Gastrocnemius medialis (tissue), 4 donors: ENCODE data around the gene SNAP47. TPM values are rescaled to one million over a fixed set of nuclear protein-coding genes. Genes with fewer than 3 reads are reported as not detected.

Source experiments
- ATAC-seq, 2 donors: fragments of 150-250 bp; one replicate each; pipeline ENCODE4 v1.9.1; 2016
- DNase-seq, 2 donors: peaks; one replicate each; pipeline ENCODE4 v3.0.0-alpha.2; 2019
- H3K27ac ChIP-seq, 4 donors: fragments of 200-600 bp; sonication (generic); 1 replicate in 1 of 4; 2 replicates in 3 of 4; pipeline ENCODE4 v1.5.1; 2016 to 2018; ENCODE audit warnings: mild to moderate bottlenecking in 2 of 4, moderate library complexity in 1 of 4
- H3K27me3 ChIP-seq, 3 donors: fragments of 200-600 bp; sonication (generic) in 2 of 3; 1 replicate in 1 of 3; 2 replicates in 2 of 3; pipeline versions ENCODE4 v1.5.1 to v1.6.0; 2016 to 2019; ENCODE audit warnings: mild to moderate bottlenecking in 1 of 3, moderate library complexity in 1 of 3
- H3K36me3 ChIP-seq, 2 donors: fragments of 200-600 bp; sonication (generic) in 1 of 2; one replicate each; pipeline ENCODE4 v1.5.1; 2017 to 2018
- H3K4me1 ChIP-seq, 2 donors: fragments of 200-600 bp; sonication (generic) in 1 of 2; one replicate each; pipeline ENCODE4 v1.5.1; 2016 to 2017; ENCODE audit warnings: mild to moderate bottlenecking in 2 of 2
- H3K4me3 ChIP-seq, 4 donors: fragments of 200-600 bp; sonication (generic) in 3 of 4; 1 replicate in 1 of 4; 2 replicates in 3 of 4; pipeline ENCODE4 v1.5.1; 2016 to 2019; ENCODE audit warnings: mild to moderate bottlenecking in 2 of 4
- H3K9me3 ChIP-seq, 3 donors: fragments of 200-600 bp; sonication (generic) in 2 of 3; 1 replicate in 1 of 3; 2 replicates in 2 of 3; pipeline ENCODE4 v1.5.1; 2016 to 2019
- POLR2A ChIP-seq, 2 donors: fragments of 450-650 bp; IDR thresholded peaks; one replicate each; pipeline ENCODE4 v1.6.1; 2017; ENCODE audit warnings: antibody characterized with exemption in 2 of 2, mild to moderate bottlenecking in 2 of 2, moderate library complexity in 2 of 2
- in situ Hi-C, 4 donors: fragments of 200-750 bp; cut with MboI; loops; one replicate each; pipeline versions ENCODE4 v1.15.0 to v1.8.0; 2017; ENCODE audit warnings: low sequenced_read_pairs in 4 of 4
- intact Hi-C: fragments of 100-400 bp; cut with DNase I; formaldehyde crosslinking; loops from one replicate; pipeline ENCODE4 v1.15.1; 2023; ENCODE audit warnings: low total_unique reads
- total RNA-seq, 4 donors: library from RNA; depleted of rRNA; stranded (reverse); fragments of >200 nt; gene quantifications; one replicate each; pipeline versions ENCODE4 v1.1.0 to v1.2.3, GENCODE V29; 2016
- TF ChIP-seq, protein P1 (sequence below), 5 experiments: fragments of 450-650 bp in 3 of 5; fragments of 200-600 bp in 2 of 5; sonication (generic) in 2 of 5; IDR thresholded peaks in 4 of 5; conservative IDR thresholded peaks in 1 of 5; 1 replicate in 4 of 5; 2 replicates in 1 of 5; pipeline ENCODE4 v1.5.1; 2016 to 2019; ENCODE audit warnings: antibody characterized with exemption in 5 of 5, mild to moderate bottlenecking in 3 of 5, moderate library complexity in 3 of 5

The SNAP47 gene
- total RNA-seq, 4 donors from 2014 or later = 30.2 to 42.7 (median 37.9) TPM

DNA sequence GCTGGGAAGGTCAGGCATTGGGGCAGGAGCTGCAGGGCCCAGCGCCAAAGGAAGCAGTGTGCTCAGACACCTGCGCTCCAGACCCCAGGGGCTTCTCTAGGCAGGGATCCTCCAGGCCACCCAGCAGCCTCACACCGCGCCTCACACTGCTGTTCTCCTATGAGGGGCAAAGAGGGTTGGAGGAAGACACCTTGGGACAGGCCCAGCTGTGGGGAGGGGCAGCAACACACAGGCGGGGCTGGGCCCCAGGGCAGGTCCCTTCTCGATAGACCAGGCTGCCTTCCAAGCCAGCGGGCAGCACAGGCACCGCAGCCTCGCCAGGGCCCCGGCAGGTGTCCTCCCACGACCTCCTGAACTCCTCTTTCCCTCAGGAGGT is 59.6 kb downstream of the SNAP47 start:
- Histone ChIP-seq H3K36me3 (no peaks in the 10 kb centered on the region), H3K4me3 (no peak overlapping the region), H3K27me3 (no peaks in the 10 kb centered on the region), H3K9me3 (no peaks in the 10 kb centered on the region), H3K4me1 (no peaks in the 10 kb centered on the region), H3K27ac (no peak overlapping the region)
- intact Hi-C loops (no loop called here), in situ Hi-C loops (no loop called here)
- TF ChIP-seq, protein P1, sequence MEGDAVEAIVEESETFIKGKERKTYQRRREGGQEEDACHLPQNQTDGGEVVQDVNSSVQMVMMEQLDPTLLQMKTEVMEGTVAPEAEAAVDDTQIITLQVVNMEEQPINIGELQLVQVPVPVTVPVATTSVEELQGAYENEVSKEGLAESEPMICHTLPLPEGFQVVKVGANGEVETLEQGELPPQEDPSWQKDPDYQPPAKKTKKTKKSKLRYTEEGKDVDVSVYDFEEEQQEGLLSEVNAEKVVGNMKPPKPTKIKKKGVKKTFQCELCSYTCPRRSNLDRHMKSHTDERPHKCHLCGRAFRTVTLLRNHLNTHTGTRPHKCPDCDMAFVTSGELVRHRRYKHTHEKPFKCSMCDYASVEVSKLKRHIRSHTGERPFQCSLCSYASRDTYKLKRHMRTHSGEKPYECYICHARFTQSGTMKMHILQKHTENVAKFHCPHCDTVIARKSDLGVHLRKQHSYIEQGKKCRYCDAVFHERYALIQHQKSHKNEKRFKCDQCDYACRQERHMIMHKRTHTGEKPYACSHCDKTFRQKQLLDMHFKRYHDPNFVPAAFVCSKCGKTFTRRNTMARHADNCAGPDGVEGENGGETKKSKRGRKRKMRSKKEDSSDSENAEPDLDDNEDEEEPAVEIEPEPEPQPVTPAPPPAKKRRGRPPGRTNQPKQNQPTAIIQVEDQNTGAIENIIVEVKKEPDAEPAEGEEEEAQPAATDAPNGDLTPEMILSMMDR (IDR thresholded peaks at IDR 0.05 in 4 of 5, conservative IDR thresholded peaks at IDR 0.05 in 1 of 5) = no peak
- TF ChIP-seq POLR2A (IDR thresholded peaks at IDR 0.05) = no peak
- no peak for ATAC-seq
- DNase-seq = no peak

DNA sequence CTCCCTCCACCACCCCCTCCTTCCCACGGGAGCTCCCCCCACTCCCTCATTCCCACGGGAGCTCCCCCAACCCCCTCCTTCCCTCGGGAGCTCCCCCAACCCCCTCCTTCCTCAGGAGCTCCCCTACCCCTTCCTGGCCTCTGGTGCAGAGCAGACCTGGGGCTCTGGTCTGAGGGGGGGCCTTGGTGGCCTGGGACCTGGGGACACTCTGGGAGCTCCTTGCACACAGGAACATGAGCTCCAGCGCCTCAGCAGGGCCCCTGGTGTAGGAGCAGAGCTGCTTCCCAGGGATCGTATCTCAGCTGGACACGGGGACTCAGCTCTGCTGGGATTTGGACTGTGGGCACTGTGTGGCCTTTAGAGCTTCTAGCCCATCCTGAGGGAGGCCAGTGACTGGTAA is 60.5 kb downstream of the SNAP47 start:
- no peaks in the 10 kb centered on the region for H3K36me3 ChIP-seq
- H3K4me1 ChIP-seq = no peaks in the 10 kb centered on the region
- DNase-seq = no peak
- H3K27ac ChIP-seq = no peak overlapping the region
- no peak for ATAC-seq
- intact Hi-C loops (no loop called here), in situ Hi-C loops (no loop called here)
- no peaks in the 10 kb centered on the region for H3K9me3 ChIP-seq
- no peak overlapping the region for H3K4me3 ChIP-seq
- TF ChIP-seq POLR2A (IDR thresholded peaks at IDR 0.05) = no peak
- TF ChIP-seq, protein P1 (IDR thresholded peaks at IDR 0.05 in 4 of 5, conservative IDR thresholded peaks at IDR 0.05 in 1 of 5) = no peak
- H3K27me3 ChIP-seq = no peaks in the 10 kb centered on the region

DNA sequence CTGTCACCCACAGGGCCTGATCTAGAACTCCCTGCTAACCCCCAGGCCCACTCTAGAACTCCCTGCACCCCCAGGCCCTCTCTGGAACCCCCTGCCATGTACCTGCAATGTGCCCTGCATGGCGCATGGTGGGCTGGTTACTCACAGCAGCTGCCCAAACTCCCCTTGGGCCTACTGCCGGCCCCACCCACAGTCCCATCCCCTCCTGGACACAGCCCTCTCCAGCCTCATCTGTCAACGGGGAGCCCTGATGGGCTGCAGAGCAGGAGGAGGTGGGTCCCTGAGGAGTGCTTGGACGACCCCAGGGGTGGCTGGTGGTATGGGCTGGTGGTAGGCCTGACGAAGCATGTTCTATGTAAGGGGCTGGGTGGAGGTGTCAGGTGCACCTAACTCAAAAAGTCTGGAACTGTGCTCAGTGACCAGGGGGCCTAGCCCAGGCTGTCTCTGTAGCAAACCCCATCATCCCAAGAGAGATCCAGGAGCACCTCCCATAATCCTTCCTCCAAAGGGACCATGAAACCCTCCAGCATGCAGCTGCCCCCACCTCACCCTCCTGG is 61.2 kb downstream of the SNAP47 start:
- H3K27ac ChIP-seq = no peak overlapping the region
- H3K4me3 ChIP-seq = no peak overlapping the region
- no peaks in the 10 kb centered on the region for H3K4me1 ChIP-seq
- intact Hi-C loops = no loop called here
- no peaks in the 10 kb centered on the region for H3K36me3 ChIP-seq
- in situ Hi-C loops = no loop called here
- ATAC-seq (no peak), DNase-seq (no peak)
- H3K9me3 ChIP-seq = no peaks in the 10 kb centered on the region
- no peaks in the 10 kb centered on the region for H3K27me3 ChIP-seq
- TF ChIP-seq, protein P1 (IDR thresholded peaks at IDR 0.05 in 4 of 5, conservative IDR thresholded peaks at IDR 0.05 in 1 of 5) = no peak
- TF ChIP-seq POLR2A (IDR thresholded peaks at IDR 0.05) = no peak

DNA sequence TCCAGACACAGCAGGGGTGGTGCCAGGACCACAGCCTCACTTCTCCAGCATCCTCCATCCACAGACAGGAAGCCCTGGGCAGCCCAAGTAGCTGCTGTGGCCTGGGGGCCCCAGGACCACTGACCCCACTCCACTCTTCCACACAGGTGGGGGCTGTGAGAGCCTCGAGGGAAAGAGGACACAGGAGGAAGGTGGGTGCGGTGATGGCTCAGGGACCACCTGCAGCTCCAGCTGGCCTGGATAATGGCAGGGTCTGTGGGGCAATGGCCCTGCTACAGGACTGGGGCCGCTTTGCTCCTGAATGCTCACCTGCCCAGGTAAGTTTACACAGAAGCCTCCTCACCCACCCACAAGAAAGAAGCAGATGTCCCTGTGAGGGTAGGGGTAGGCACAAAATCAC is 61.9 kb downstream of the SNAP47 start:
- intact Hi-C loops = no loop called here
- no peaks in the 10 kb centered on the region for H3K9me3 ChIP-seq
- TF ChIP-seq, protein P1 (IDR thresholded peaks at IDR 0.05 in 4 of 5, conservative IDR thresholded peaks at IDR 0.05 in 1 of 5) = no peak
- TF ChIP-seq POLR2A (IDR thresholded peaks at IDR 0.05) = no peak
- H3K36me3 ChIP-seq = no peaks in the 10 kb centered on the region
- no peak overlapping the region for H3K4me3 ChIP-seq
- no peak overlapping the region for H3K27ac ChIP-seq
- no peaks in the 10 kb centered on the region for H3K27me3 ChIP-seq
- no peaks in the 10 kb centered on the region for H3K4me1 ChIP-seq
- in situ Hi-C loops = no loop called here
- no peak for DNase-seq
- no peak for ATAC-seq

DNA sequence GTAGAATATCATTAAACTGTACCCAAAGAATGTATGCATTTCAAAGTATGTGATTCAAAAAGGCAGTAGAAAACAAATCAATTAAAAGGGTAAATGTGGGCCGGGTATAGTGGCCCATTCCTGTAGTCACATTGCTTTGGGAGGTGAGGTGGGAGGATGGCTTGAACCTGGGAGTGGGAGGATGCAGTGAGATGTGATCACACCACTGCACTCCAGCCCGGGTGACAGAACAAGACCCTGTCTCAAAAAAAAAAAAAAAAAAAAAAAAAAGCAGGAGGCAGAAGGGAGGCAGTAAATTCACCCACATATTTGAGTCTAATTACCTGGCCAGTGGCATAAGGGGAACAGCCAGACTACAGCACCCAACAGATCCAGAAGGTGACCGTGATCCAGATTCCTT is 62.4 kb downstream of the SNAP47 start:
- Histone ChIP-seq H3K27me3 (no peaks in the 10 kb centered on the region), H3K4me1 (no peaks in the 10 kb centered on the region), H3K4me3 (no peak overlapping the region), H3K9me3 (no peaks in the 10 kb centered on the region), H3K36me3 (no peaks in the 10 kb centered on the region), H3K27ac (no peak overlapping the region)
- DNase-seq = no peak
- in situ Hi-C loops (no loop called here), intact Hi-C loops (no loop called here)
- TF ChIP-seq, protein P1 (IDR thresholded peaks at IDR 0.05 in 4 of 5, conservative IDR thresholded peaks at IDR 0.05 in 1 of 5) = no peak
- TF ChIP-seq POLR2A (IDR thresholded peaks at IDR 0.05) = no peak
- ATAC-seq = no peak
